Retinal pigment epithelial cell (primary cell): ENCODE measurements around the gene TEKT5.

Experiments
- DNase-seq: peaks from one replicate; pipeline ENCODE4 v3.0.0-alpha.2; 2010; ENCODE audit warnings: low read depth
- H3K4me3 ChIP-seq: 2 replicates; pipeline ENCODE4 v1.5.1; 2011; ENCODE audit warnings: mild to moderate bottlenecking, low read length, control low read depth, moderate library complexity
- CTCF ChIP-seq: conservative IDR thresholded peaks from 2 replicates; pipeline ENCODE4 v1.5.1; 2011; ENCODE audit warnings: low read depth, low read length, control low read depth, inconsistent platforms

TEKT5 gene

GRCh38 chr16:10699756-10700155 is 5.0 kb upstream of the TEKT5 start:
- DNase-seq, result no peak
- H3K4me3 ChIP-seq, result no peak overlapping the region
- no peak for TF ChIP-seq CTCF

- no peak for TF ChIP-seq CTCF
- DNase-seq, result no peak
- H3K4me3 ChIP-seq, result no peak overlapping the region
Measured at GRCh38 chr16:10694306-10694705, 424 bp downstream of the TEKT5 start.

- no peak overlapping the region for H3K4me3 ChIP-seq
- DNase-seq, result no peak
- no peak for TF ChIP-seq CTCF
Measured at GRCh38 chr16:10693889-10694288, 841 bp downstream of the TEKT5 start.

- H3K4me3 ChIP-seq, result no peak overlapping the region
- DNase-seq, result no peak
- TF ChIP-seq CTCF, result no peak
Measured at GRCh38 chr16:10692470-10692869, 2.3 kb downstream of the TEKT5 start.

GRCh38 chr16:10688726-10689125 is 6.0 kb downstream of the TEKT5 start:
- no peak for DNase-seq
- H3K4me3 ChIP-seq, result no peak overlapping the region
- TF ChIP-seq CTCF, result no peak

- H3K4me3 ChIP-seq, result no peak overlapping the region
- TF ChIP-seq CTCF, result no peak
- DNase-seq, result no peak
Measured at GRCh38 chr16:10688291-10688690, 6.4 kb downstream of the TEKT5 start.

- no peak for TF ChIP-seq CTCF
- H3K4me3 ChIP-seq, result no peak overlapping the region
- DNase-seq, result no peak
Measured at GRCh38 chr16:10685709-10686108, 9.0 kb downstream of the TEKT5 start.
